Thyroid gland (tissue), 4 donors: ENCODE results near the gene CCSER1. TPM values are rescaled to one million over a fixed set of nuclear protein-coding genes. Genes with fewer than 3 reads are reported as not detected.

Source experiments
- DNase-seq, 2 donors: peaks; one replicate each; pipeline ENCODE4 v3.0.0-alpha.2; 2019
- H3K27ac ChIP-seq, 3 donors: fragments of 200-600 bp; sonication (generic); 1 replicate in 2 of 3; 2 replicates in 1 of 3; pipeline ENCODE4 v1.5.1; 2016 to 2019; ENCODE audit warnings: mild to moderate bottlenecking in 1 of 3, moderate library complexity in 1 of 3
- H3K27me3 ChIP-seq: fragments of 200-600 bp; sonication (generic); one replicate; pipeline ENCODE4 v1.5.1; 2019
- H3K36me3 ChIP-seq, 2 donors: fragments of 200-600 bp; sonication (generic); one replicate each; pipeline ENCODE4 v1.5.1; 2016 to 2019
- H3K4me1 ChIP-seq, 2 donors: fragments of 200-600 bp; sonication (generic); one replicate each; pipeline ENCODE4 v1.5.1; 2017 to 2019
- H3K4me3 ChIP-seq, 3 donors: fragments of 200-600 bp; sonication (generic); replicated peaks in 1 of 3; 1 replicate in 2 of 3; 2 replicates in 1 of 3; pipeline ENCODE4 v1.5.1; 2016; ENCODE audit warnings: mild to moderate bottlenecking in 1 of 3
- H3K9me3 ChIP-seq: fragments of 200-600 bp; sonication (generic); one replicate; pipeline ENCODE4 v1.5.1; 2017
- CTCF ChIP-seq, 6 experiments: fragments of 200-600 bp in 3 of 6; fragments of 450-650 bp in 3 of 6; sonication (generic) in 3 of 6; IDR thresholded peaks; one replicate each; pipeline ENCODE4 v1.5.1; 2016 to 2019; ENCODE audit warnings: antibody characterized with exemption in 6 of 6, mild to moderate bottlenecking in 2 of 6, inconsistent platforms in 1 of 6, moderate library complexity in 1 of 6
- POLR2A ChIP-seq, 2 donors: fragments of 450-650 bp; IDR thresholded peaks; one replicate each; pipeline ENCODE4 v1.6.1; 2017; ENCODE audit warnings: antibody characterized with exemption in 2 of 2, mild to moderate bottlenecking in 2 of 2, moderate library complexity in 1 of 2
- WGBS, 2 donors: methylation state at CpG; one replicate each; pipeline ENCODE4 v1.1.5; 2017; 5-methylcytosine and 5-hydroxymethylcytosine counted together
- intact Hi-C: fragments of 100-400 bp; cut with DNase I; formaldehyde crosslinking; loops from one replicate; pipeline ENCODE4 v1.15.1; 2023
- total RNA-seq, 4 donors: library from RNA; depleted of rRNA; stranded (reverse); fragments of >200 nt; gene quantifications; one replicate each; pipeline ENCODE4 v1.2.3, GENCODE V29; 2016

Gene CCSER1
- total RNA-seq, 4 donors from 2014 or later, result 37.7 to 52.3 (median 43.3) TPM

GRCh38 chr4:90103991-90104390 lies 23.2 kb upstream of the CCSER1 start:
- TF ChIP-seq CTCF (IDR thresholded peaks at IDR 0.05) (no peak), POLR2A (IDR thresholded peaks at IDR 0.05) (no peak)
- H3K4me3 ChIP-seq, result no peak overlapping the region
- H3K36me3 ChIP-seq, result no peaks in the 10 kb centered on the region
- intact Hi-C loops, result no loop called here
- no peaks in the 10 kb centered on the region for H3K4me1 ChIP-seq
- no peak for DNase-seq
- H3K27ac ChIP-seq, result no peak overlapping the region
- no peaks in the 10 kb centered on the region for H3K27me3 ChIP-seq
- WGBS, 2 donors, result 82 to 90% methylated on average over 3 of the region's 3 CpGs
- H3K9me3 ChIP-seq, result no peaks in the 10 kb centered on the region

- no peak for TF ChIP-seq CTCF (IDR thresholded peaks at IDR 0.05)
- no peak for TF ChIP-seq POLR2A (IDR thresholded peaks at IDR 0.05)
- Histone ChIP-seq H3K27ac (no peak overlapping the region), H3K4me3 (no peak overlapping the region), H3K27me3 (no peaks in the 10 kb centered on the region), H3K9me3 (no peaks in the 10 kb centered on the region), H3K4me1 (no peaks in the 10 kb centered on the region), H3K36me3 (no peaks in the 10 kb centered on the region)
- DNase-seq, result no peak
- intact Hi-C loops, result no loop called here
- 64 to 68% methylated on average over 2 of the region's 2 CpGs for WGBS, 2 donors
These were observed 21.9 kb upstream of the CCSER1 start for GRCh38 chr4:90105274-90105673.

GRCh38 chr4:90112715-90113114 lies 14.5 kb upstream of the CCSER1 start:
- Histone ChIP-seq H3K36me3 (no peaks in the 10 kb centered on the region), H3K27me3 (no peaks in the 10 kb centered on the region), H3K9me3 (no peaks in the 10 kb centered on the region), H3K4me3 (no peak overlapping the region), H3K4me1 (no peaks in the 10 kb centered on the region), H3K27ac (no peak overlapping the region)
- intact Hi-C loops, result no loop called here
- TF ChIP-seq CTCF (IDR thresholded peaks at IDR 0.05) (no peak), POLR2A (IDR thresholded peaks at IDR 0.05) (no peak)
- no peak for DNase-seq
- WGBS, 2 donors, result 98% methylated on average over 2 of the region's 2 CpGs

- no peaks in the 10 kb centered on the region for H3K4me1 ChIP-seq
- no peak overlapping the region for H3K27ac ChIP-seq
- TF ChIP-seq CTCF (IDR thresholded peaks at IDR 0.05), result no peak
- TF ChIP-seq POLR2A (IDR thresholded peaks at IDR 0.05), result no peak
- intact Hi-C loops, result no loop called here
- no peaks in the 10 kb centered on the region for H3K36me3 ChIP-seq
- DNase-seq, result no peak
- H3K9me3 ChIP-seq, result no peaks in the 10 kb centered on the region
- no peaks in the 10 kb centered on the region for H3K27me3 ChIP-seq
- 68 to 92% methylated on average over 2 of the region's 2 CpGs for WGBS, 2 donors
- no peak overlapping the region for H3K4me3 ChIP-seq
These were observed 13.2 kb upstream of the CCSER1 start for GRCh38 chr4:90113881-90114457.

- TF ChIP-seq CTCF (IDR thresholded peaks at IDR 0.05) (no peak), POLR2A (IDR thresholded peaks at IDR 0.05) (no peak)
- DNase-seq, result no peak
- intact Hi-C loops, result no loop called here
- Histone ChIP-seq H3K27ac (no peak overlapping the region), H3K36me3 (no peaks in the 10 kb centered on the region), H3K9me3 (no peaks in the 10 kb centered on the region), H3K4me1 (no peaks in the 10 kb centered on the region), H3K4me3 (no peak overlapping the region), H3K27me3 (no peaks in the 10 kb centered on the region)
- WGBS, 2 donors, result 58 to 67% methylated on average over 4 of the region's 4 CpGs
These were observed 8.5 kb upstream of the CCSER1 start for GRCh38 chr4:90118527-90119195.
